GM12872 (cell line): Measurements from ENCODE around the gene MON2.

ENCODE experiments used
- CTCF ChIP-seq: IDR thresholded peaks from 3 replicates; pipeline ENCODE4 v1.5.1; 2011; ENCODE audit warnings: low read depth, mild to moderate bottlenecking, low read length, moderate library complexity; ENCODE audit not compliant: insufficient read depth

The MON2 gene

DNA sequence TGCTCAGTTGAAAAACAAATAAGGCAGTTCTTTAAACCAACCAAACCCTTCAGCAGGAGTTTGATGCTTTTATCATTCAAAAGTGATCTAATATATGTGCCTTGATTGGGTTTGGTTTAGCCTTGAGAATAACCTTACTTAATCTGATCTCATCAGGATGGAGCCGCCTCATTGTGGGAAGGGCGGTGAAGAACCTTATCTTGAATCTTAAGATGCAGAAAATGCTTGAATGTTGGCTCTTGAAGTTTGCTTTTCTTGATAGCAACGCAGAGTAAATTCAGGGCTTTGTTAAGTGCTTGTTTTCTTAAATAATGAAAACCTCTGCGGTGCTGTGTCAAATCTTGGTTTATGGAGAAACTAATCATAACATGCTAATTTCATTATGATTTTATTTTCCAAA lies 138.2 kb downstream of the MON2 start:
- no peak for TF ChIP-seq CTCF

GRCh38 chr12:62605981-62606380 lies 139.4 kb downstream of the MON2 start:
- no peak for TF ChIP-seq CTCF

DNA sequence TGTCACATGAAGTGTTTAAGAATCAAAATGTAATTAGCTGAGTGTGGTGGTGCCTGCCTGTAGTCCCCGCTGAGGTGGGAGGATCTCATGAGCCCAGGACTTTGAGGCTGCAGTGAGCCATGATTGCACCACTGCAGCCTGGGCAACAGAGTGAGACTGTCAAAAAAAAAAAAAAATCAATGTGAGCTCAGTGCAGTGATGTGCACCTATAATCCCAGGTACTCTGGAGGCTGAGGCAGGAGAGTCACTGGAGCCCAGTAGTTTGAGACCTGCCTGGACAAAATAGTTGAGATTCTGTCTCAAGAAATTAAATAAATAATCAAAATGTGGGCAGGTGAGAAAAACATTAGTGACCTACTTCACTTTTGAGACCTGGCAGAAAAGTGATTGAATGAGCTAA lies 140.0 kb downstream of the MON2 start:
- TF ChIP-seq CTCF = no peak

- no peak for TF ChIP-seq CTCF
Observed at GRCh38 chr12:62613081-62613480, 146.5 kb downstream of the MON2 start.

GRCh38 chr12:62618319-62618718 lies 151.7 kb downstream of the MON2 start:
- TF ChIP-seq CTCF = no peak

DNA sequence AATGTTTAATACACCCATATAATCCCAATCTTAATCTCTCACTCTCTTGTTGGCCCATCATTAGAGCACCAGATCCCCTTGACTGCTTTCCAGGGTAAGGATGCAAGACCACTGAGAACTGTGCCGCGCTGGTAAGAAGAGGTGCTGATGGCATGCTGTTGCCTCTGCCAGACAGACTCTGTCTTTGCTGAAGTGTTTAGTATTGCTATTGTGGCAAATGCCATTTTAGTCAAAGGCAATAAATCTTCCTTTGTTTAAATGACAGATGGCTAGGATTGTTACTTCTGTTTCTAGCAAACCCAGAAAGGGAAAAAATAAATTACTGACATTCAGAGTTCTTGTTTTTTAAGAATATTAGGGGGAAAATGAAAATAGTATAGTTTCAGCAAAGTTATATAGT lies 152.3 kb downstream of the MON2 start:
- TF ChIP-seq CTCF = no peak

- TF ChIP-seq CTCF = no peak
Observed at GRCh38 chr12:62621101-62621638, 154.5 kb downstream of the MON2 start.

GRCh38 chr12:62622177-62622576 lies 155.6 kb downstream of the MON2 start:
- no peak for TF ChIP-seq CTCF
